CD4-positive, alpha-beta memory T cell (primary cell): Measurements from ENCODE around the gene AGAP1. TPM values are rescaled to one million over a fixed set of nuclear protein-coding genes. Genes with fewer than 3 reads are reported as not detected.
A peak's percentile ranks its signal among the peaks of the same experiment; 100 is the strongest.

Experiments
- CTCF ChIA-PET: fragments of 350-600 bp; sonication (Branson Sonifier 250); formaldehyde crosslinking; loops from one replicate; lab custom pipeline; 2021; ENCODE audit warnings: inconsistent platforms; ENCODE audit not compliant: partially characterized antibody; lab: Charles Lee
- POLR2A ChIA-PET: fragments of 350-600 bp; sonication (Branson Sonifier 250); formaldehyde crosslinking; loops from one replicate; lab custom pipeline; 2021; ENCODE audit not compliant: partially characterized antibody; lab: Charles Lee
- DNase-seq, 5 donors: peaks; one replicate each; pipeline versions ENCODE4 v3.0.0 to v3.0.0-alpha.2; 2020 to 2022; ENCODE audit warnings: mixed read lengths in 1 of 5
- H3K27ac ChIP-seq: one replicate; pipeline ENCODE4 v1.7.0; 2013; ENCODE audit warnings: low read depth, low read length
- H3K27me3 ChIP-seq: 2 replicates; pipeline ENCODE4 v1.7.0; 2013; ENCODE audit warnings: mild to moderate bottlenecking, low read length, moderate library complexity; ENCODE audit not compliant: insufficient read depth
- H3K36me3 ChIP-seq: 2 replicates; pipeline ENCODE4 v1.7.0; 2013; ENCODE audit warnings: mild to moderate bottlenecking, low read length, moderate library complexity; ENCODE audit not compliant: insufficient read depth
- H3K4me1 ChIP-seq: 2 replicates; pipeline ENCODE4 v1.7.0; 2013; ENCODE audit warnings: mild to moderate bottlenecking, low read length, moderate library complexity; ENCODE audit not compliant: insufficient read depth
- H3K4me3 ChIP-seq, 2 donors: one replicate each; pipeline ENCODE4 v1.7.0; 2013; ENCODE audit warnings: low read length in 2 of 2, mild to moderate bottlenecking in 1 of 2
- H3K9me3 ChIP-seq, 2 donors: one replicate each; pipeline ENCODE4 v1.7.0; 2013; ENCODE audit warnings: low read length in 2 of 2, control low read depth in 1 of 2; ENCODE audit not compliant: control insufficient read depth in 1 of 2
- H3K27ac Mint-ChIP-seq, 7 donors: one replicate each; pipeline ENCODE4 v1.8.0; 2020 to 2021; ENCODE audit warnings: mixed read lengths in 7 of 7, mild to moderate bottlenecking in 6 of 7, inconsistent platforms in 3 of 7, moderate library complexity in 3 of 7
- H3K27me3 Mint-ChIP-seq, 2 donors: one replicate each; pipeline ENCODE4 v1.8.0; 2020 to 2021; ENCODE audit warnings: mixed read lengths in 2 of 2
- H3K36me3 Mint-ChIP-seq, 2 donors: one replicate each; pipeline ENCODE4 v1.8.0; 2020 to 2021; ENCODE audit warnings: mixed read lengths in 2 of 2, inconsistent platforms in 1 of 2, mild to moderate bottlenecking in 1 of 2
- H3K4me1 Mint-ChIP-seq, 4 donors: one replicate each; pipeline ENCODE4 v1.8.0; 2020 to 2021; ENCODE audit warnings: mixed read lengths in 4 of 4, mild to moderate bottlenecking in 1 of 4
- H3K4me3 Mint-ChIP-seq, 8 donors: one replicate each; pipeline ENCODE4 v1.8.0; 2020 to 2021; ENCODE audit warnings: mixed read lengths in 8 of 8, mild to moderate bottlenecking in 7 of 8, moderate library complexity in 6 of 8, inconsistent platforms in 3 of 8
- H3K9me3 Mint-ChIP-seq, 8 donors: one replicate each; pipeline ENCODE4 v1.8.0; 2020 to 2021; ENCODE audit warnings: mixed read lengths in 8 of 8, mild to moderate bottlenecking in 5 of 8, inconsistent platforms in 3 of 8, moderate library complexity in 1 of 8
- intact Hi-C: fragments of 100-400 bp; cut with micrococcal nuclease; formaldehyde crosslinking; loops from one replicate; pipeline ENCODE4 v1.15.1; 2023
- polyA plus RNA-seq, 2 donors: library from polyadenylated mRNA; unstranded; fragments of 300-500 nt; fragmentation: Illumina TruSeq; gene quantifications; one replicate each; pipeline ENCODE4 v1.2.3, GENCODE V29; 2021
- total RNA-seq, 2 experiments: library from RNA; stranded (reverse); gene quantifications; one replicate each; pipeline ENCODE4 v1.2.3, GENCODE V29; 2021

AGAP1 gene
- total and polyA plus RNA-seq, 4 experiments from 2014 or later: 0.24 to 2.9 (median 1.9) TPM

GRCh38 chr2:236180831-236181453, 687.1 kb downstream of the AGAP1 start:
- no peak for DNase-seq
- intact Hi-C loops: loop anchor here (1.0 kb wide), 2 partner anchors 402 to 415 kb away; no protein-coding TSS in a partner anchor

More at GRCh38 chr2:236180831-236181453, 687.1 kb downstream of the AGAP1 start:
- Mint-ChIP-seq H3K4me3 (peak overlapping the region in 1 of 8 donors; percentile 55), H3K27ac (peak overlapping the region in 1 of 7 donors; percentile 15), H3K27me3 (peaks cover 35 to 39% of the 10 kb centered on the region in 2 donors), H3K4me1 (peaks cover 0 to 19% (median 7%) of the 10 kb centered on the region in 4 donors), H3K9me3 (peaks cover 0 to 9% (median 1%) of the 10 kb centered on the region in 8 donors), H3K36me3 (no peaks in the 10 kb centered on the region)
- Histone ChIP-seq H3K9me3 (no peaks in the 10 kb centered on the region), H3K27ac (no peak overlapping the region), H3K4me3 (no peak overlapping the region), H3K27me3 (peaks cover 33% of the 10 kb centered on the region), H3K4me1 (peaks cover 14% of the 10 kb centered on the region), H3K36me3 (no peaks in the 10 kb centered on the region)
- POLR2A ChIA-PET: no interaction called here
- CTCF ChIA-PET: interaction anchor here (1.2 to 2.6 kb wide), 4 partner anchors 11 to 415 kb away, joined by 4 to 14 read pairs (median 6); no protein-coding TSS in a partner anchor
